NCI-H1048 (cell line): ENCODE results near the gene TEAD2.

Source experiments
- DNase-seq: peaks from one replicate; lab custom pipeline; 2025; lab: John Stamatoyannopoulos, UW

Gene TEAD2

GRCh38 chr19:49348305-49349189 lies 13.7 kb downstream of the TEAD2 start:
- no peak for DNase-seq

GRCh38 chr19:49347835-49348234 lies 14.4 kb downstream of the TEAD2 start:
- DNase-seq: no peak

- DNase-seq: no peak
Measured at GRCh38 chr19:49347191-49347590, 15.0 kb downstream of the TEAD2 start.

- no peak for DNase-seq
Measured at GRCh38 chr19:49344505-49345423, 17.5 kb downstream of the TEAD2 start.

- no peak for DNase-seq
Measured at GRCh38 chr19:49343123-49343522, 19.1 kb downstream of the TEAD2 start.

- DNase-seq: no peak
Measured at GRCh38 chr19:49342291-49342721, 19.9 kb downstream of the TEAD2 start.

GRCh38 chr19:49340865-49341718 lies 21.1 kb downstream of the TEAD2 start:
- DNase-seq: no peak

GRCh38 chr19:49340069-49340864 lies 21.9 kb downstream of the TEAD2 start:
- peak; percentile 25 for DNase-seq

GRCh38 chr19:49339301-49340068 lies 22.7 kb downstream of the TEAD2 start:
- peak; percentile 90 for DNase-seq

GRCh38 chr19:49338691-49339300 lies 23.4 kb downstream of the TEAD2 start:
- peak; percentile 85 for DNase-seq

GRCh38 chr19:49338023-49338677 lies 24.1 kb downstream of the TEAD2 start:
- DNase-seq: no peak

- no peak for DNase-seq
Measured at GRCh38 chr19:49337267-49338022, 24.8 kb downstream of the TEAD2 start.

GRCh38 chr19:49336482-49337266 lies 25.5 kb downstream of the TEAD2 start:
- DNase-seq: no peak

GRCh38 chr19:49335784-49336481 lies 26.3 kb downstream of the TEAD2 start:
- no peak for DNase-seq

GRCh38 chr19:49335071-49335783 lies 27.0 kb downstream of the TEAD2 start, which contains the start of gene CD37:
Gene CD37, plus strand, starts transcription at chr19:49335406. Its CDS starts 135 bp downstream, at chr19:49335541.
- no peak for DNase-seq

- DNase-seq: no peak
Measured at GRCh38 chr19:49333811-49334288, 28.4 kb downstream of the TEAD2 start.
